Endodermal cell (in vitro differentiated cells): ENCODE results near the gene UXT. TPM values are rescaled to one million over a fixed set of nuclear protein-coding genes. Genes with fewer than 3 reads are reported as not detected.
"Not testable (repeated sequence)": the region's sequence is repeated elsewhere in the genome, so short reads cannot be mapped to it uniquely, and the experiment has no call there.

Experiments used
- DNase-seq: peaks from one replicate; pipeline ENCODE4 v3.0.0-alpha.2; 2017
- H3K27ac ChIP-seq: 2 replicates; pipeline ENCODE4 v1.5.1; 2013; ENCODE audit warnings: mild to moderate bottlenecking, low read depth, low read length, moderate library complexity
- H3K27me3 ChIP-seq: 2 replicates; pipeline ENCODE4 v1.6.1; 2013; ENCODE audit warnings: mild to moderate bottlenecking, low read length, moderate library complexity; ENCODE audit not compliant: insufficient read depth, control insufficient read depth, poor library complexity, severe bottlenecking
- H3K36me3 ChIP-seq: 2 replicates; pipeline ENCODE4 v1.7.0; 2013; ENCODE audit warnings: mild to moderate bottlenecking, low read length, moderate library complexity; ENCODE audit not compliant: control insufficient read depth, insufficient read depth
- H3K4me1 ChIP-seq: one replicate; pipeline ENCODE4 v1.7.0; 2013; ENCODE audit warnings: low read length; ENCODE audit not compliant: control insufficient read depth, insufficient read depth
- H3K4me3 ChIP-seq: 2 replicates; pipeline ENCODE4 v1.5.1; 2013; ENCODE audit warnings: mild to moderate bottlenecking, low read length, moderate library complexity
- H3K9ac ChIP-seq: 2 replicates; pipeline ENCODE4 v1.6.1; 2013; ENCODE audit warnings: mild to moderate bottlenecking, low read length, moderate library complexity; ENCODE audit not compliant: poor library complexity, severe bottlenecking; ENCODE audit errors: extremely low read depth
- H3K9me3 ChIP-seq: 2 replicates; pipeline ENCODE4 v1.6.1; 2013; ENCODE audit warnings: mild to moderate bottlenecking, low read length, moderate library complexity; ENCODE audit not compliant: control insufficient read depth
- H3K27ac Mint-ChIP-seq: 2 replicates; pipeline ENCODE4 v1.8.0; 2020; ENCODE audit warnings: mixed read lengths
- H3K27me3 Mint-ChIP-seq: 2 replicates; pipeline ENCODE4 v1.8.0; 2021; ENCODE audit warnings: mild to moderate bottlenecking, mixed read lengths; ENCODE audit not compliant: insufficient read depth
- H3K36me3 Mint-ChIP-seq: 2 replicates; pipeline ENCODE4 v1.8.0; 2020; ENCODE audit warnings: low read depth, mixed read lengths
- H3K4me1 Mint-ChIP-seq: 2 replicates; pipeline ENCODE4 v1.8.0; 2020; ENCODE audit warnings: mixed read lengths
- H3K4me3 Mint-ChIP-seq: 2 replicates; pipeline ENCODE4 v1.8.0; 2020; ENCODE audit warnings: mild to moderate bottlenecking, moderate library complexity, mixed read lengths
- H3K9me3 Mint-ChIP-seq: 2 replicates; pipeline ENCODE4 v1.8.0; 2020; ENCODE audit warnings: mild to moderate bottlenecking, mixed read lengths
- CTCF ChIP-seq: fragments of 200-600 bp; sonication (generic); conservative IDR thresholded peaks from 2 replicates; pipeline ENCODE4 v1.5.0; 2021; ENCODE audit warnings: antibody characterized with exemption, mild to moderate bottlenecking
- WGBS, 2 experiments: methylation state at CpG; one replicate each; pipeline versions ENCODE4 v1.1.5 to v1.1.7; 2013; ENCODE audit warnings: missing lambda C conversion rate in 2 of 2, mixed read lengths in 1 of 2; ENCODE audit not compliant: insufficient coverage in 1 of 2, insufficient read length in 1 of 2; 5-methylcytosine and 5-hydroxymethylcytosine counted together
- total RNA-seq, 2 donors: library from RNA; stranded (reverse); fragmentation: NEBNext Ultra II Directional in 1 of 2; extraction: Animal tissue kit (Norgen Biotek cat#: 25700) in 1 of 2; gene quantifications; 2 replicates in 1 of 2; 3 replicates in 1 of 2; pipeline ENCODE4 v1.2.1, GENCODE V29; 2021

Gene UXT
- total RNA-seq, 2 donors from 2014 or later = 83.7 to 99.9 TPM

GRCh38 chrX:47687263-47687662 is 28.3 kb upstream of the UXT start:
- Mint-ChIP-seq H3K9me3 (peaks cover 52% of the 10 kb centered on the region), H3K4me3 (no peak overlapping the region), H3K27me3 (peaks cover 12% of the 10 kb centered on the region), H3K4me1 (no peaks in the 10 kb centered on the region), H3K36me3 (no peaks in the 10 kb centered on the region), H3K27ac (no peak overlapping the region)
- Histone ChIP-seq H3K4me3 (no peak overlapping the region), H3K9me3 (no peaks in the 10 kb centered on the region), H3K9ac (no peak overlapping the region), H3K27me3 (no peaks in the 10 kb centered on the region), H3K36me3 (no peaks in the 10 kb centered on the region), H3K27ac (no peak overlapping the region), H3K4me1 (no peaks in the 10 kb centered on the region)
- TF ChIP-seq CTCF = no peak
- WGBS, 2 experiments = 84% methylated on average over 3 of the region's 6 CpGs; no CpG with 5 or more reads in 1 of the 2 experiments
- no peak for DNase-seq

DNA sequence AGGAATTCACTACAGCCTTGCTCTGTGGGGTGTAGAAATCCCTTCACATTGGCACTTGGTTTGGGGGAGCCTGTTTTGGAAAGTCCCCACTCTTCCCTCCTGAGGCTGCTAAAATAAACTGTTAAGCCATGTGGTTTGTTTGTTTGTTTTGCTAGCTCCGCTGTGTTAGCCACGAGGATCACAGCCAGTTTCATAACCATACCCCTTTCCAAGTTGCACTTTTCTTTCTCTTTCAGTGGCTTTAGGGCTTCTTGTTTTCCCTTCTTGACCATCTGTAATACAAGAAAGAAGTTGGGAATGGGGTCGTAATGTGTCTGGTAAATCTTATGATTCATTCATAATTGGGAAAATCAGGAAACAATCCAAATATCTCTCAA is 24.8 kb upstream of the UXT start:
- H3K27ac Mint-ChIP-seq = no peak overlapping the region
- no peaks in the 10 kb centered on the region for H3K4me1 Mint-ChIP-seq
- H3K27ac ChIP-seq = no peak overlapping the region
- H3K27me3 Mint-ChIP-seq = peaks cover 13% of the 10 kb centered on the region
- H3K36me3 Mint-ChIP-seq = no peaks in the 10 kb centered on the region
- DNase-seq = no peak
- H3K9ac ChIP-seq = no peak overlapping the region
- no peaks in the 10 kb centered on the region for H3K4me1 ChIP-seq
- H3K9me3 Mint-ChIP-seq = peaks cover 57% of the 10 kb centered on the region
- no peaks in the 10 kb centered on the region for H3K9me3 ChIP-seq
- H3K27me3 ChIP-seq = no peaks in the 10 kb centered on the region
- no peaks in the 10 kb centered on the region for H3K36me3 ChIP-seq
- H3K4me3 ChIP-seq = no peak overlapping the region
- TF ChIP-seq CTCF = no peak
- WGBS, 2 experiments = no CpG with 5 or more reads among the region's 3 CpGs
- no peak overlapping the region for H3K4me3 Mint-ChIP-seq

DNA sequence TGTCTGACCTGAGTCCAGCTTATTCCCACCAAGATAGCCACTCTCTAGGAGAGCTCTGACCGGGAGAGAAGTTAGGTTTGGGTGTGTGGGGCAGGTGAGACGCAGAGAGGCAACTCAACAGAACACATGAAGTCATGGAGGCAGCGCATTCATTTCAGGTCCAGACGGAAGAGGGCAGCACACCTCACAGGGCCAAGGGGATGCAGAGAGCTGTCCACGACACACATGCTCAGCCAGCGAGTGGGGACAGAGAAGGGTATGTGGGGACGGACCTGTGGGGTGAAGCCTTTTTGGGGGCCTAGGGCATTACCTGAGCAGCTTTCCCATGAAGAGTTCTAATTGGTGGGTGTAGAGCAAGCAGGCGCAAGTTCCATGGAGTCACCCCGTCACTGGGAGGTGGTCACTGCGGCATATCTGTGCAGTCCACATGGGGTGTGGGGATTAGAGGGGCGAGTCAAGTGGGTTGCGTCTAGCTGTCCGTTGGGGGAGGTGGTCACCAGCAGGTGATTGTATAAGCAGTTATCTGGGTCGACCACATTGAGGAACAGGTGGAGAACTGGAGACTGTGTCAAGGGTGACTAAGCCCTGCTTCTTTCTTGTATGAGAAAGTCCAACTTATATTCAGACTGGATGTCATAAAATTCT is 24.3 kb upstream of the UXT start:
- Mint-ChIP-seq H3K27me3 (peaks cover 13% of the 10 kb centered on the region), H3K36me3 (no peaks in the 10 kb centered on the region), H3K4me3 (no peak overlapping the region), H3K27ac (no peak overlapping the region), H3K4me1 (no peaks in the 10 kb centered on the region), H3K9me3 (peaks cover 62% of the 10 kb centered on the region)
- Histone ChIP-seq H3K9me3 (no peaks in the 10 kb centered on the region), H3K27me3 (no peaks in the 10 kb centered on the region), H3K36me3 (no peaks in the 10 kb centered on the region), H3K27ac (no peak overlapping the region), H3K9ac (no peak overlapping the region), H3K4me1 (no peaks in the 10 kb centered on the region), H3K4me3 (no peak overlapping the region)
- 86 to 94% methylated on average over 3 to 14 of the region's 14 CpGs for WGBS, 2 experiments
- DNase-seq = no peak
- TF ChIP-seq CTCF = no peak

DNA sequence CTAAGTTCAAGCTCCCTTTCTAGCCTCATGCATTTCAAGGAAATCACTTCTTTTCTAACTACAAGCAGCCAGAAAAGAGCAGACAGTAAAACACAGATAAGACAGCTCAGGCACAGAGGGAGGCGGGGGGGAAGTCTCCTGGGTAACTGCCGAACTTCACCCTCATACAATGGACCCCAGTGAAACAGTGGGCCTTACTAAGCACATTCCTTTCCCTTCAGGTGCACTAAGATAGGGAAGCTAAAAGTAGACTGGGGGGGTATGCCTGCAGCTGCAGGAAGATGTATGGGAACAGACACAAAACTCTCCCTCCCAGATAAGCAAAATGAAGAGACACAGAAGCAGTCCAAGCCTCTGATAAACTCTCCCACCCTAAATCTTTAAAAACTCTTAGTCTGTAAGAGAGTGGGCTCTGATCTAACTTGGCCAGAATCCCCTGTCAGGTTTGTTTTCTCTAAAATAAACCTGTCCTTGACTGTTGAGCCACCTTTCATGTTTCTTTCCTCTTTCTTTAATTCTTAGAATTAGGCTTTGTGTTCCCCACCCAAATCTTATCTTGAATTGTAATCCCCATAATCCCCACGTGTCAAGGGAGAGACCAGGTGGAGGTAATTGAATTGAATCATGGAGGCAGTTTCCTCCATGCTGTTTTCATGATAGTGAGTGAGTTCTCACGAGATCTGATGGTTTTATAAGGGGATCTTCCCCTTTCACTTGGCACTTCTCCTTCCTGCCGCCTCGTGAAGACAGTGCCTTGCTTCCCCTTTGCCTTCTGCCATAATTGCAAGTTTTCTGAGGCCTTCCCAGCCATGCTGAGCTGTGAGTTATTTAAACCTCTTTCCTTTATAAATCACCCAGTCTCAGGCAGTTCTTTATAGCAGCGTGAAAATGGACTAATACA is 17.2 kb upstream of the UXT start:
- H3K27ac ChIP-seq, DNase-seq, H3K27me3 Mint-ChIP-seq, H3K4me1 Mint-ChIP-seq, H3K36me3 Mint-ChIP-seq, H3K9ac ChIP-seq, H3K27ac Mint-ChIP-seq, H3K4me3 ChIP-seq, H3K36me3 ChIP-seq, H3K27me3 ChIP-seq, H3K4me3 Mint-ChIP-seq, H3K4me1 ChIP-seq: not testable (repeated sequence)
- H3K9me3 Mint-ChIP-seq = peaks cover 72% of the 10 kb centered on the region
- H3K9me3 ChIP-seq = peaks cover 14% of the 10 kb centered on the region
- 81% methylated on average over 5 of the region's 7 CpGs; no CpG with 5 or more reads in 1 of the 2 experiments for WGBS, 2 experiments
